Nephron (organoid): ENCODE measurements around the gene AGBL5.

ENCODE experiments used
- H3K27ac Mint-ChIP-seq, 3 experiments: 2 replicates each; pipeline ENCODE4 v1.8.0; 2020; ENCODE audit warnings: mixed read lengths in 3 of 3, mild to moderate bottlenecking in 2 of 3, moderate library complexity in 1 of 3
- H3K27me3 Mint-ChIP-seq: 2 replicates; pipeline ENCODE4 v1.8.0; 2021; ENCODE audit warnings: low read depth, mild to moderate bottlenecking, moderate library complexity, mixed read lengths
- H3K36me3 Mint-ChIP-seq: 2 replicates; pipeline ENCODE4 v1.8.0; 2020; ENCODE audit warnings: low read depth, mixed read lengths
- H3K4me1 Mint-ChIP-seq: 2 replicates; pipeline ENCODE4 v1.8.0; 2020; ENCODE audit warnings: mixed read lengths
- H3K4me3 Mint-ChIP-seq, 3 experiments: 2 replicates each; pipeline ENCODE4 v1.8.0; 2020; ENCODE audit warnings: mild to moderate bottlenecking in 3 of 3, mixed read lengths in 3 of 3, moderate library complexity in 2 of 3
- H3K9me3 Mint-ChIP-seq: 2 replicates; pipeline ENCODE4 v1.8.0; 2020; ENCODE audit warnings: mixed read lengths
- TF ChIP-seq, protein P1 (sequence below), 3 experiments: fragments of 200-600 bp; sonication (generic); IDR thresholded peaks; one replicate each; pipeline ENCODE4 v1.5.0; 2021; ENCODE audit warnings: antibody characterized with exemption in 3 of 3; ENCODE audit not compliant: unreplicated experiment in 3 of 3

AGBL5 gene

DNA sequence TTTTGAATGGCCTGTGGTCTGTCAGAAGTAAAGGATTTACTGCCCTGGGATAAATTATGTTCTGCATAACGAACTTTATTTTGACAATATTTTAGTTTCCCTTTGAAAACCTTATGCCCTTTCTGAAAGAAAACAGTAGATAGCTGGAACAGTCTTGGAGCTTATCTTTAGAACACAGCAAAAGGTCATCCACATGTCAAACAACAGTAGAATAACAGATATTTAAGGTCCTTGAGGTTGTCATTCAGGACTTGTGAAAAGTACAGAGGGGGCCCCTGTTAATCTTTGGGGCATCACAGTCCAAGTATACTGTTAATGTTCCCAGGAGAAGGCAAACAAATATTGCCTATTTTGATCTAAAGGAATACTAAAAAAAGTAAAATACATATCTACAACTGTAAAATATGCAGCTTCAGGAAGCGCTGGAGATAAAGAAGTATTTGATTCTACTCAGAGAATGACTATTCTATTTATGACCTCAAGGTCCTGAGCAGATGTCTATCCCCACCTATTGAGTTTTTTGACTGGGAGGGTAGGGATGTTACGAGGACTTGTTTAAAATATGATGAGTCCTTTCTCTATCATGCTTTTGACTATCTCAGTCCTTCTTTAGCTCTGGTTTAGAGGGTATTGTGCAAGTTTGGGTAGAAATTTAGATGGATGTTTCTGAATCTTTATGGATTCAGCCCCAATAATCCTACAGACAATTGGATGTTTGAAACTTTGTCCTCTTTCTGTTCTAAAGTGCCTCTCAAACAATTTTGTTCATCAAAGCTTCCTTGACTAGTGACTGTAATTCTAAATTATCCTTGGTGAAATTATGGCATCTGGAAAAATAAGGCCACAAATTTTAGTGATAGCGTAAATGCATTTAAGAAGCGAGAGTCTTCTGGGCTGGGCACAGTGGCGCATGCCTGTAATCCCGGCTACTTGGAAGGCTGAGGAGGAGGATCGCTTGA is 43.8 kb upstream of the AGBL5 start:
- peaks cover 3% of the 10 kb centered on the region for H3K36me3 Mint-ChIP-seq
- TF ChIP-seq, protein P1, sequence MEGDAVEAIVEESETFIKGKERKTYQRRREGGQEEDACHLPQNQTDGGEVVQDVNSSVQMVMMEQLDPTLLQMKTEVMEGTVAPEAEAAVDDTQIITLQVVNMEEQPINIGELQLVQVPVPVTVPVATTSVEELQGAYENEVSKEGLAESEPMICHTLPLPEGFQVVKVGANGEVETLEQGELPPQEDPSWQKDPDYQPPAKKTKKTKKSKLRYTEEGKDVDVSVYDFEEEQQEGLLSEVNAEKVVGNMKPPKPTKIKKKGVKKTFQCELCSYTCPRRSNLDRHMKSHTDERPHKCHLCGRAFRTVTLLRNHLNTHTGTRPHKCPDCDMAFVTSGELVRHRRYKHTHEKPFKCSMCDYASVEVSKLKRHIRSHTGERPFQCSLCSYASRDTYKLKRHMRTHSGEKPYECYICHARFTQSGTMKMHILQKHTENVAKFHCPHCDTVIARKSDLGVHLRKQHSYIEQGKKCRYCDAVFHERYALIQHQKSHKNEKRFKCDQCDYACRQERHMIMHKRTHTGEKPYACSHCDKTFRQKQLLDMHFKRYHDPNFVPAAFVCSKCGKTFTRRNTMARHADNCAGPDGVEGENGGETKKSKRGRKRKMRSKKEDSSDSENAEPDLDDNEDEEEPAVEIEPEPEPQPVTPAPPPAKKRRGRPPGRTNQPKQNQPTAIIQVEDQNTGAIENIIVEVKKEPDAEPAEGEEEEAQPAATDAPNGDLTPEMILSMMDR (IDR thresholded peaks at IDR 0.05; ENCODE audit: unreplicated experiment in 3 of 3): no peak
- H3K27me3 Mint-ChIP-seq: no peaks in the 10 kb centered on the region
- H3K4me1 Mint-ChIP-seq: no peaks in the 10 kb centered on the region
- no peak overlapping the region for H3K4me3 Mint-ChIP-seq
- no peak overlapping the region for H3K27ac Mint-ChIP-seq
- H3K9me3 Mint-ChIP-seq: no peaks in the 10 kb centered on the region

DNA sequence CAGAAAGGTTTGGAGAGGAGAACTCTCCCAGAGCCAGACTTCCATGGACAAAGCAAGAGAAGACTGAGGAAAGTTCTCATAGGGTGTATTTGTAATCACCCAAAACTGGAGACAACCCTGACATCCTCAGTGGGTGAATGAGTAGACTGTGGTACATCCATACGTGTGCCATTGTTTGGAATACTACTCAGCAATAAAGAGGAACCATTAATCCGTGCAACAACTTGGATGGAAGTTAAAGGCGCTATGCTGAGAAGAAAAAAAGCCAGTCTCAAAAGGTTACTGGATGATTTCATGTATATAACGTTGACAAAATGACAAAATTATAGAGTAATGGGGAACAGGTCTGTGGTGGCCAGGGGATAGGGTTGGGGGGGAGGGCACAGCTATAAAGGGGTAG is 42.8 kb upstream of the AGBL5 start:
- Mint-ChIP-seq H3K4me1 (no peaks in the 10 kb centered on the region), H3K36me3 (peaks cover 5% of the 10 kb centered on the region), H3K27me3 (no peaks in the 10 kb centered on the region), H3K4me3 (no peak overlapping the region), H3K27ac (no peak overlapping the region), H3K9me3 (no peaks in the 10 kb centered on the region)
- TF ChIP-seq, protein P1 (IDR thresholded peaks at IDR 0.05; ENCODE audit: unreplicated experiment in 3 of 3): no peak

DNA sequence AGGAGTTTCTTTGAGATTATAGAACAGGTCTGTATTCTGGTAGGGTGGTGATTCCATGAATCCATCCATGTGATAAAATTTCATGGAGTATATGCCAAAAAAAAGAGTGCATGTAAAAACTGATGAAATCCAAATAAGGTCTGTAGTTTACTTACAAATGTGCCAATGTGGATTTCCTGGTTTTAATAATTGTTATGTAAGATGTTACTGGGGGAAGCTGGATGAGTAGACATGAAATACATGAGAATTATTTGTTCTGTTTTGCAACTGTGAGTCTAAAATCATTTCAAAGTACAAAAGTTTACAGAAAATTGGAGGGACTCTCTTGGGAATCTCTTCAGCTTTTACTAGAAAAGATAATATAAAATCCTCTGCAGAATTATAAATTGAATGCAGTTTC is 42.4 kb upstream of the AGBL5 start:
- H3K9me3 Mint-ChIP-seq: no peaks in the 10 kb centered on the region
- H3K4me3 Mint-ChIP-seq: no peak overlapping the region
- no peaks in the 10 kb centered on the region for H3K27me3 Mint-ChIP-seq
- H3K27ac Mint-ChIP-seq: no peak overlapping the region
- H3K4me1 Mint-ChIP-seq: no peaks in the 10 kb centered on the region
- H3K36me3 Mint-ChIP-seq: peaks cover 5% of the 10 kb centered on the region
- TF ChIP-seq, protein P1 (IDR thresholded peaks at IDR 0.05; ENCODE audit: unreplicated experiment in 3 of 3): no peak

DNA sequence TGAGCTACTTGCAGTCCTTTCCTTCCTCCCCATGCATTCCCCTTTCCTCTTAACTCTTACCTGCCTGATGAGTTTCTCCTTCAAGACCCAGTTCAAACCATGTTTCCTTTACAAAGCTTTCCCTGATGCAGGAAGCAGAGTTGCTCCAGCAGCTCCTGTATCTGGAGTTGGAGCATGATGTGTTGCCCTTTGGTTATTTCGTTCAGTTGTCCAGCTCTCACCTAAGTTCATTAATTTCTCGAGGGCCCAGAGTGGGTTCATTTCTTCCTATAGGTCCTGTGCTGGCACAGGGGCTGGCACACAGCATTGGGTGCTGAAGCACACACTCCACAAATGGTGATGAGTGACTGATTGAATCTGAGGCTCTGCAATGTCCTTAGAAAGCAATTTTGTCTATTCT is 41.8 kb upstream of the AGBL5 start:
- H3K27me3 Mint-ChIP-seq: no peaks in the 10 kb centered on the region
- no peaks in the 10 kb centered on the region for H3K4me1 Mint-ChIP-seq
- no peak overlapping the region for H3K4me3 Mint-ChIP-seq
- TF ChIP-seq, protein P1 (IDR thresholded peaks at IDR 0.05; ENCODE audit: unreplicated experiment in 3 of 3): no peak
- H3K9me3 Mint-ChIP-seq: no peaks in the 10 kb centered on the region
- no peak overlapping the region for H3K27ac Mint-ChIP-seq
- peaks cover 5% of the 10 kb centered on the region for H3K36me3 Mint-ChIP-seq

DNA sequence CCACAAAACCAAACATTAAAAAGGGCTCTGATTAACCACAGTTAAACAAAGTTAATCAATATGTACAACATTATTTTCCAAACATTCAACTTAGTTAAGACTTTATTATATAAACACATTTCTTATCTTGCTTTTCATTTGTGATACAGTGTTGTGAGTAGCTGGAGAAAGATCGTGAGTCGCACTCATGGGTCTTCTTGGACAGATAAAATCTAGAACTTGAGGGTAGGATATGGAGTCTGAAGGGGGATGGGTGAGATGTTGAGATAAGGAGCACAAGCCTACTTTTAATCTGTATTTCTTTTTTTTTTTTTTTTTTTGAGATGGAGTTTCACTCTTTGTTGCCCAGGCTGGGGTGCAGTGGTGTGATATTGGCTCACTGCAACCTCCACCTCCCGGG is 41.3 kb upstream of the AGBL5 start:
- H3K9me3 Mint-ChIP-seq: no peaks in the 10 kb centered on the region
- H3K4me1 Mint-ChIP-seq: no peaks in the 10 kb centered on the region
- TF ChIP-seq, protein P1 (IDR thresholded peaks at IDR 0.05; ENCODE audit: unreplicated experiment in 3 of 3): no peak
- no peak overlapping the region for H3K27ac Mint-ChIP-seq
- peaks cover 5% of the 10 kb centered on the region for H3K36me3 Mint-ChIP-seq
- no peaks in the 10 kb centered on the region for H3K27me3 Mint-ChIP-seq
- no peak overlapping the region for H3K4me3 Mint-ChIP-seq

DNA sequence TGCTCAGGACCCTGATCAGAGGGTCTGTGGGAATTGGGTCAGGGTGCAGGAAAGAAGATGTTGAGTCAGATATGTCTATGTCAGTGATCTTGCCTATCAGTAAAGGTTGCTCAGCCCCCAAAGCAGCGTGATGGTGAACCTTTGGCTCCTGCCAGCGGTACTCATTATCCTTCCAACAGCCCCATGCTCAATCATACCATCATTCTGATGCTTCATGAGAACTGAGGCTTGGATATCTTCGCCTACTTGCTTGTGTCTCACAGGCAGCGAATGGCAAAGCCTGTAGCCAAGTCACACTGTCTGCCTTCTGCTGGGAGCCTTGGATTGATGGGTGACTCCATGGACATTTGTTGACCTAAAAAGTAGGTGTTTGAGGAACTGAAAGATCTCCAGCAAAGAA is 37.7 kb upstream of the AGBL5 start:
- Mint-ChIP-seq H3K4me1 (peaks cover 20% of the 10 kb centered on the region), H3K27me3 (peaks cover 3% of the 10 kb centered on the region), H3K9me3 (no peaks in the 10 kb centered on the region), H3K4me3 (no peak overlapping the region), H3K27ac (no peak overlapping the region), H3K36me3 (peaks cover 5% of the 10 kb centered on the region)
- TF ChIP-seq, protein P1 (IDR thresholded peaks at IDR 0.05; ENCODE audit: unreplicated experiment in 3 of 3): no peak
